Measurements from ENCODE around the gene ATOX1. TPM values are rescaled to one million over a fixed set of nuclear protein-coding genes. Genes with fewer than 3 reads are reported as not detected.

Gene ATOX1
- total and polyA plus RNA-seq, 2 of the 8 experiments (the other 6 are each of a cell fraction or from before 2014, with no cell fraction given), result 79.9 to 232 TPM

GRCh38 chr5:151758430-151759241, at the start of gene ATOX1 (continued):
- no peak for TF ChIP-seq E2F6 (IDR thresholded peaks at IDR 0.05)
- no peak for TF ChIP-seq FOSL1 (IDR thresholded peaks at IDR 0.05; ENCODE audit: insufficient read depth, low read depth, low read length)
- TF ChIP-seq SAP30 (IDR thresholded peaks at IDR 0.05; ENCODE audit: insufficient read depth, insufficient replicate concordance, low read length), result no peak
- no peak for TF ChIP-seq HDAC6 (IDR thresholded peaks at IDR 0.05; ENCODE audit: low read depth, low read length)
- peak; percentile 58; the same call in 1 of the 2 replicates for TF ChIP-seq RBBP5 (IDR thresholded peaks at IDR 0.05; ENCODE audit: borderline replicate concordance, low read depth, low read length)
- TF ChIP-seq ZNF274 (IDR thresholded peaks at IDR 0.05; ENCODE audit: borderline replicate concordance, extremely low read depth, low read length), result no peak
- no peak for TF ChIP-seq RXRA (IDR thresholded peaks at IDR 0.05; ENCODE audit: insufficient read depth, low read depth, low read length)
- TF ChIP-seq TAF1 (IDR thresholded peaks at IDR 0.05; ENCODE audit: low read depth, low read length), result peak; percentile 82; the same call in 1 of the 2 replicates
- TF ChIP-seq POLR2A (IDR thresholded peaks at IDR 0.05; ENCODE audit: control extremely low read depth in 1 of 2, low read depth in 2 of 2, low read length in 2 of 2), result peak; percentile 77 to 93
- TF ChIP-seq, protein P1, sequence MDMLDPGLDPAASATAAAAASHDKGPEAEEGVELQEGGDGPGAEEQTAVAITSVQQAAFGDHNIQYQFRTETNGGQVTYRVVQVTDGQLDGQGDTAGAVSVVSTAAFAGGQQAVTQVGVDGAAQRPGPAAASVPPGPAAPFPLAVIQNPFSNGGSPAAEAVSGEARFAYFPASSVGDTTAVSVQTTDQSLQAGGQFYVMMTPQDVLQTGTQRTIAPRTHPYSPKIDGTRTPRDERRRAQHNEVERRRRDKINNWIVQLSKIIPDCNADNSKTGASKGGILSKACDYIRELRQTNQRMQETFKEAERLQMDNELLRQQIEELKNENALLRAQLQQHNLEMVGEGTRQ (IDR thresholded peaks at IDR 0.05; ENCODE audit: low read length), result no peak
- no peak for TF ChIP-seq ATF2 (IDR thresholded peaks at IDR 0.05; ENCODE audit: low read length)
- TF ChIP-seq RAD21 (IDR thresholded peaks at IDR 0.05 in 1 of 2, conservative IDR thresholded peaks at IDR 0.05 in 1 of 2; ENCODE audit: low read depth in 2 of 2, low read length in 2 of 2), result no peak
- TF ChIP-seq TAF7 (optimal IDR thresholded peaks at IDR 0.05; ENCODE audit: borderline replicate concordance, low read depth, low read length), result peak; percentile 43
- TF ChIP-seq HDAC2 (IDR thresholded peaks at IDR 0.05; ENCODE audit: borderline replicate concordance in 1 of 2, low read depth in 2 of 2, low read length in 2 of 2), result no peak
- no peak for TF ChIP-seq BCL11A (IDR thresholded peaks at IDR 0.05; ENCODE audit: low read depth in 2 of 2, low read length in 2 of 2)
- TF ChIP-seq BACH1 (IDR thresholded peaks at IDR 0.05; ENCODE audit: low read length), result no peak
- peak; percentile 55 for TF ChIP-seq TBP (IDR thresholded peaks at IDR 0.05; ENCODE audit: low read depth, low read length)
- TF ChIP-seq GTF2F1 (IDR thresholded peaks at IDR 0.05; ENCODE audit: borderline replicate concordance, low read depth, low read length), result no peak
- TF ChIP-seq SP1 (IDR thresholded peaks at IDR 0.05; ENCODE audit: low read depth, low read length), result no peak
- no peak for TF ChIP-seq CHD1 (IDR thresholded peaks at IDR 0.05; ENCODE audit: low read depth, low read length)

Data from H1 (cell line).